ENCODE data around the gene ESRRA.

GRCh38 chr11:64290352-64291261 is 14.7 kb upstream of the ESRRA start:
- no peak for TF ChIP-seq THAP7 (CRISPR knock-in tag; IDR thresholded peaks at IDR 0.05)
- TF ChIP-seq ZSCAN29 (CRISPR knock-in tag; conservative IDR thresholded peaks at IDR 0.05), result no peak
- TF ChIP-seq CEBPZ (IDR thresholded peaks at IDR 0.05; ENCODE audit: low read length), result no peak
- TF ChIP-seq ZNF160 (CRISPR knock-in tag; IDR thresholded peaks at IDR 0.05), result no peak
- TF ChIP-seq PRPF4 (IDR thresholded peaks at IDR 0.05; ENCODE audit: low read depth, low read length, poor library complexity, severe bottlenecking), result no peak
- TF ChIP-seq CTCF (CRISPR knock-in tag; IDR thresholded peaks at IDR 0.05), result no peak
